GM12892 (cell line): ENCODE data around the gene PM20D1.

Experiments
- POLR2A ChIP-seq: IDR thresholded peaks from 2 replicates; pipeline ENCODE4 v1.6.1; 2011; ENCODE audit warnings: low read depth, low read length, control low read depth
- POLR2AphosphoS5 ChIP-seq: IDR thresholded peaks from 2 replicates; pipeline ENCODE4 v1.6.1; 2011; ENCODE audit warnings: low read depth, low read length, control low read depth
- TAF1 ChIP-seq: IDR thresholded peaks from 2 replicates; pipeline ENCODE4 v1.6.1; 2011; ENCODE audit warnings: low read depth, mild to moderate bottlenecking, control low read depth, low read length, borderline replicate concordance

- TF ChIP-seq POLR2AphosphoS5 = no peak
- no peak for TF ChIP-seq POLR2A
- TF ChIP-seq TAF1 = no peak
Measured at GRCh38 chr1:205794011-205794730, 55.8 kb downstream of the PM20D1 start.
